ENCODE results near the gene ASH1L.

GRCh38 chr1:155342842-155343241 lies 219.8 kb downstream of the ASH1L start:
- TF ChIP-seq CTCF (IDR thresholded peaks at IDR 0.05 in 2 of 3, conservative IDR thresholded peaks at IDR 0.05 in 1 of 3; ENCODE audit: borderline replicate concordance in 1 of 3, insufficient read depth in 1 of 3, low read depth in 2 of 3, low read length in 2 of 3) (no peak), REST (IDR thresholded peaks at IDR 0.05; ENCODE audit: low read depth) (no peak), EZH2 (IDR thresholded peaks at IDR 0.05) (no peak), SRF (IDR thresholded peaks at IDR 0.05; ENCODE audit: low read depth) (no peak), RAD21 (IDR thresholded peaks at IDR 0.05; ENCODE audit: low read depth) (no peak), SIN3A (IDR thresholded peaks at IDR 0.05; ENCODE audit: low read depth) (no peak), POLR2A (IDR thresholded peaks at IDR 0.05; ENCODE audit: borderline replicate concordance, extremely low read depth, insufficient read depth, insufficient read length) (no peak), EZH2phosphoT487 (IDR thresholded peaks at IDR 0.05; ENCODE audit: borderline replicate concordance) (no peak), POLR2AphosphoS5 (IDR thresholded peaks at IDR 0.05; ENCODE audit: low read depth, low read length) (no peak), MAX (IDR thresholded peaks at IDR 0.05) (no peak), CEBPB (IDR thresholded peaks at IDR 0.05; ENCODE audit: low read depth) (no peak), EGR1 (IDR thresholded peaks at IDR 0.05; ENCODE audit: low read depth) (no peak), ELF1 (IDR thresholded peaks at IDR 0.05; ENCODE audit: borderline replicate concordance, low read depth) (no peak), YY1 (IDR thresholded peaks at IDR 0.05; ENCODE audit: extremely low read depth, insufficient replicate concordance, low read depth, low read length) (no peak)

All from HCT116 (cell line).